ENCODE measurements around the gene SF3B6. TPM values are rescaled to one million over a fixed set of nuclear protein-coding genes. Genes with fewer than 3 reads are reported as not detected.

SF3B6 gene
- total and polyA plus RNA-seq, 9 of the 15 experiments (the other 6 are each of a cell fraction or from before 2014, with no cell fraction given) = 146 to 591 (median 295) TPM

- no peak for TF ChIP-seq CHD4 (IDR thresholded peaks at IDR 0.05; ENCODE audit: insufficient read depth, insufficient replicate concordance, low read depth, low read length, poor library complexity, severe bottlenecking)
- peak; percentile 65 for TF ChIP-seq L3MBTL2 (IDR thresholded peaks at IDR 0.05)
- TF ChIP-seq KAT2B (IDR thresholded peaks at IDR 0.05; ENCODE audit: low read depth, low read length) = no peak
- TF ChIP-seq E4F1 (CRISPR knock-in tag; IDR thresholded peaks at IDR 0.05; ENCODE audit: borderline replicate concordance) = no peak
- TF ChIP-seq GATAD2A (IDR thresholded peaks at IDR 0.05) = no peak
- TF ChIP-seq DLX4 (CRISPR knock-in tag; IDR thresholded peaks at IDR 0.05) = no peak
- TF ChIP-seq SRSF3 (IDR thresholded peaks at IDR 0.05; ENCODE audit: insufficient read depth, low read length) = no peak
- TF ChIP-seq ARID1B (IDR thresholded peaks at IDR 0.05) = no peak
- TF ChIP-seq ELF2 (CRISPR knock-in tag; IDR thresholded peaks at IDR 0.05) = peak; percentile 61
- TF ChIP-seq RREB1 (CRISPR knock-in tag; IDR thresholded peaks at IDR 0.05) = no peak
- TF ChIP-seq CC2D1A (IDR thresholded peaks at IDR 0.05) = 0 out of 2 replicates have a peak, but pooled peaks have one; percentile 38
- TF ChIP-seq MECOM (CRISPR knock-in tag; IDR thresholded peaks at IDR 0.05) = no peak
- peak; percentile 54; the same call in 1 of the 2 replicates for TF ChIP-seq ZBTB7A (IDR thresholded peaks at IDR 0.05; ENCODE audit: borderline replicate concordance, control insufficient read depth, low read depth, low read length)
- no peak for TF ChIP-seq GTF2A2 (tag; IDR thresholded peaks at IDR 0.05)
- TF ChIP-seq RBBP5 (IDR thresholded peaks at IDR 0.05; ENCODE audit: borderline replicate concordance, insufficient read depth, low read length, poor library complexity, severe bottlenecking) = no peak
- TF ChIP-seq KLF6 (CRISPR knock-in tag; IDR thresholded peaks at IDR 0.05; ENCODE audit: borderline replicate concordance) = no peak
- no peak for TF ChIP-seq ZNF449 (CRISPR knock-in tag; IDR thresholded peaks at IDR 0.05)
Observed at GRCh38 chr2:24046930-24047702, 29.0 kb downstream of the SF3B6 start, which contains the start of gene WDCP (continued).

Data from K562 (cell line).